ENCODE results near the gene IFT80. TPM values are rescaled to one million over a fixed set of nuclear protein-coding genes. Genes with fewer than 3 reads are reported as not detected.

Gene IFT80
- polyA plus RNA-seq, 3 donors = 1.3 to 7.7 (median 1.4) TPM

DNA sequence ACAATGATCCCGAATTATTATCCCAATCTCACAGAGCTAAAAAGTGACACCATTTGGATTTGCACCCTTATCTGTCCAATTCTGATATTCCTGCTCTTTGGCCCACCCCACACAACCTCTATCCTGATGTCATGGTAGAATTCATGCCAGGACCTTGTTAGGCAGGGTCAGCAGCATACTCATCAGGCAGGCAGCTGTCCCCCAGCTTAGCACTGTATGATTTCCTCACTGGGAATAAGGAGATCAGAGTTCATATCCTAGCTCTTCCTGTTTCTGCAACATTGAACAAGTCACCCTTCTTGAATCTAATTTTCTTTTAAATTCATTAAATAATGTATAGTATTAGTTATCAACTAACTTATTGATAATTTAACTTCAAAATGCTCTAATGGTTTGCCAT, 185.8 kb downstream of the IFT80 start:
- no peak overlapping the region for H3K27ac Mint-ChIP-seq
- H3K9ac ChIP-seq (ENCODE audit: insufficient read depth, low read length, poor library complexity, severe bottlenecking) = no peak overlapping the region
- intact Hi-C loops (cut with micrococcal nuclease) = loop anchor here (10.0 kb wide), 1 partner anchor 178 kb away; no protein-coding TSS in a partner anchor
- 100% methylated on average over 1 of the region's 1 CpG for WGBS (ENCODE audit: insufficient coverage)
- TF ChIP-seq, protein P1, sequence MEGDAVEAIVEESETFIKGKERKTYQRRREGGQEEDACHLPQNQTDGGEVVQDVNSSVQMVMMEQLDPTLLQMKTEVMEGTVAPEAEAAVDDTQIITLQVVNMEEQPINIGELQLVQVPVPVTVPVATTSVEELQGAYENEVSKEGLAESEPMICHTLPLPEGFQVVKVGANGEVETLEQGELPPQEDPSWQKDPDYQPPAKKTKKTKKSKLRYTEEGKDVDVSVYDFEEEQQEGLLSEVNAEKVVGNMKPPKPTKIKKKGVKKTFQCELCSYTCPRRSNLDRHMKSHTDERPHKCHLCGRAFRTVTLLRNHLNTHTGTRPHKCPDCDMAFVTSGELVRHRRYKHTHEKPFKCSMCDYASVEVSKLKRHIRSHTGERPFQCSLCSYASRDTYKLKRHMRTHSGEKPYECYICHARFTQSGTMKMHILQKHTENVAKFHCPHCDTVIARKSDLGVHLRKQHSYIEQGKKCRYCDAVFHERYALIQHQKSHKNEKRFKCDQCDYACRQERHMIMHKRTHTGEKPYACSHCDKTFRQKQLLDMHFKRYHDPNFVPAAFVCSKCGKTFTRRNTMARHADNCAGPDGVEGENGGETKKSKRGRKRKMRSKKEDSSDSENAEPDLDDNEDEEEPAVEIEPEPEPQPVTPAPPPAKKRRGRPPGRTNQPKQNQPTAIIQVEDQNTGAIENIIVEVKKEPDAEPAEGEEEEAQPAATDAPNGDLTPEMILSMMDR (IDR thresholded peaks at IDR 0.05) = no peak
- no peak for DNase-seq
- H3K4me2 ChIP-seq (replicated peaks; ENCODE audit: extremely low read depth, low read length, poor library complexity, severe bottlenecking) = no peak overlapping the region
- H3K9me3 Mint-ChIP-seq = no peaks in the 10 kb centered on the region
- no peaks in the 10 kb centered on the region for H4K20me1 ChIP-seq (ENCODE audit: insufficient read depth, low read length)
- H3K4me1 ChIP-seq (ENCODE audit: control insufficient read depth in 1 of 2, insufficient read depth in 2 of 2, low read length in 2 of 2) = no peaks in the 10 kb centered on the region
- no peaks in the 10 kb centered on the region for H3K36me3 ChIP-seq (replicated peaks in 1 of 2; ENCODE audit: control insufficient read depth in 1 of 2, insufficient read depth in 2 of 2, low read length in 2 of 2)
- no peak overlapping the region for H3K27ac ChIP-seq (ENCODE audit: low read depth in 1 of 2, low read length in 2 of 2)
- H3K4me3 Mint-ChIP-seq = no peak overlapping the region
- H3K79me2 ChIP-seq (ENCODE audit: insufficient read depth, low read length) = no peaks in the 10 kb centered on the region
- H2AFZ ChIP-seq (ENCODE audit: insufficient read depth, low read depth, low read length, poor library complexity, severe bottlenecking) = no peak overlapping the region
- H3K27me3 Mint-ChIP-seq (ENCODE audit: low read depth in 3 of 3) = peaks cover 0 to 6% (median 0%) of the 10 kb centered on the region in 3 donors
- no peaks in the 10 kb centered on the region for H3K36me3 Mint-ChIP-seq
- no peaks in the 10 kb centered on the region for H3K27me3 ChIP-seq (ENCODE audit: control insufficient read depth in 2 of 2, insufficient read depth in 2 of 2, low read length in 2 of 2)
- H3K9me3 ChIP-seq (replicated peaks in 1 of 2; ENCODE audit: control insufficient read depth in 1 of 2, insufficient read depth in 1 of 2, low read length in 2 of 2) = no peaks in the 10 kb centered on the region
- H3K4me3 ChIP-seq (replicated peaks in 1 of 3; ENCODE audit: low read depth in 2 of 3, low read length in 3 of 3) = no peak overlapping the region
- peaks cover 7% of the 10 kb centered on the region for H3K4me1 Mint-ChIP-seq

GRCh38 chr3:160210799-160211221, 188.2 kb downstream of the IFT80 start:
- intact Hi-C loops (cut with micrococcal nuclease) = loop anchor here (10.0 kb wide), 1 partner anchor 176 kb away; no protein-coding TSS in a partner anchor
- H3K4me1 Mint-ChIP-seq = peaks cover 7% of the 10 kb centered on the region

More at GRCh38 chr3:160210799-160211221, 188.2 kb downstream of the IFT80 start:
- H3K9ac ChIP-seq (ENCODE audit: insufficient read depth, low read length, poor library complexity, severe bottlenecking) = no peak overlapping the region
- no peak overlapping the region for H3K4me3 Mint-ChIP-seq
- H3K27ac ChIP-seq (ENCODE audit: low read depth in 1 of 2, low read length in 2 of 2) = no peak overlapping the region
- H3K4me3 ChIP-seq (replicated peaks in 1 of 3; ENCODE audit: low read depth in 2 of 3, low read length in 3 of 3) = no peak overlapping the region
- peak; percentile 18 to 41 (median 32) for DNase-seq
- H3K27ac Mint-ChIP-seq = no peak overlapping the region
- no peaks in the 10 kb centered on the region for H3K4me1 ChIP-seq (ENCODE audit: control insufficient read depth in 1 of 2, insufficient read depth in 2 of 2, low read length in 2 of 2)
- no peaks in the 10 kb centered on the region for H3K27me3 ChIP-seq (ENCODE audit: control insufficient read depth in 2 of 2, insufficient read depth in 2 of 2, low read length in 2 of 2)
- no CpG with 5 or more reads among the region's 1 CpG for WGBS (ENCODE audit: insufficient coverage)
- H3K9me3 Mint-ChIP-seq = peaks cover 0 to 3% (median 2%) of the 10 kb centered on the region in 7 donors
- no peaks in the 10 kb centered on the region for H3K9me3 ChIP-seq (replicated peaks in 1 of 2; ENCODE audit: control insufficient read depth in 1 of 2, insufficient read depth in 1 of 2, low read length in 2 of 2)
- H3K36me3 ChIP-seq (replicated peaks in 1 of 2; ENCODE audit: control insufficient read depth in 1 of 2, insufficient read depth in 2 of 2, low read length in 2 of 2) = no peaks in the 10 kb centered on the region
- H3K36me3 Mint-ChIP-seq = no peaks in the 10 kb centered on the region
- H3K27me3 Mint-ChIP-seq (ENCODE audit: low read depth in 3 of 3) = peaks cover 0 to 6% (median 0%) of the 10 kb centered on the region in 3 donors
- no peak overlapping the region for H3K4me2 ChIP-seq (replicated peaks; ENCODE audit: extremely low read depth, low read length, poor library complexity, severe bottlenecking)
- no peaks in the 10 kb centered on the region for H3K79me2 ChIP-seq (ENCODE audit: insufficient read depth, low read length)
- no peaks in the 10 kb centered on the region for H4K20me1 ChIP-seq (ENCODE audit: insufficient read depth, low read length)
- no peak overlapping the region for H2AFZ ChIP-seq (ENCODE audit: insufficient read depth, low read depth, low read length, poor library complexity, severe bottlenecking)
- TF ChIP-seq, protein P1 (IDR thresholded peaks at IDR 0.05) = peak; percentile 46
